Activated CD8-positive, alpha-beta T cell treated with anti-CD3 and anti-CD28 coated beads, Interleukin-2, amount 10 ng/mL, durations not matched to agents 7 days and 5 days (primary cell): Measurements from ENCODE around the gene KLHL22. TPM values are rescaled to one million over a fixed set of nuclear protein-coding genes. Genes with fewer than 3 reads are reported as not detected.
"Not testable (repeated sequence)": the region's sequence is repeated elsewhere in the genome, so short reads cannot be mapped to it uniquely, and the experiment has no call there.

Experiments
- ATAC-seq: fragments of 150-1000 bp; cut with Tn5 transposase; one replicate; pipeline ENCODE4 v1.10.0; 2021; ENCODE audit warnings: moderate library complexity
- CTCF ChIA-PET: fragments of 350-600 bp; sonication (Branson Sonifier 250); formaldehyde crosslinking; loops from one replicate; lab custom pipeline; 2021; ENCODE audit warnings: antibody characterized with exemption; lab: Charles Lee
- POLR2A ChIA-PET: fragments of 350-600 bp; sonication (Branson Sonifier 250); formaldehyde crosslinking; loops from one replicate; lab custom pipeline; 2021; ENCODE audit warnings: antibody characterized with exemption; lab: Charles Lee
- DNase-seq: peaks from one replicate; pipeline ENCODE4 v3.0.0-alpha.2; 2020
- H3K27ac Mint-ChIP-seq: one replicate; pipeline ENCODE4 v1.8.0; 2021; ENCODE audit warnings: mild to moderate bottlenecking, mixed read lengths
- H3K27me3 Mint-ChIP-seq: one replicate; pipeline ENCODE4 v1.8.0; 2021; ENCODE audit warnings: low read depth, mixed read lengths
- H3K36me3 Mint-ChIP-seq: one replicate; pipeline ENCODE4 v1.8.0; 2021; ENCODE audit warnings: low read depth, mixed read lengths
- H3K4me1 Mint-ChIP-seq: one replicate; pipeline ENCODE4 v1.8.0; 2021; ENCODE audit warnings: low read depth, mixed read lengths
- H3K4me3 Mint-ChIP-seq: one replicate; pipeline ENCODE4 v1.8.0; 2021; ENCODE audit warnings: mild to moderate bottlenecking, mixed read lengths
- H3K9me3 Mint-ChIP-seq: one replicate; pipeline ENCODE4 v1.8.0; 2022; ENCODE audit warnings: mixed read lengths; ENCODE audit not compliant: insufficient read depth
- total RNA-seq, 2 experiments: library from RNA; stranded (reverse); gene quantifications; one replicate each; pipeline ENCODE4 v1.2.3, GENCODE V29; 2021

Gene KLHL22
- total RNA-seq, 2 experiments from 2014 or later, result 29.2 to 30.1 TPM

DNA sequence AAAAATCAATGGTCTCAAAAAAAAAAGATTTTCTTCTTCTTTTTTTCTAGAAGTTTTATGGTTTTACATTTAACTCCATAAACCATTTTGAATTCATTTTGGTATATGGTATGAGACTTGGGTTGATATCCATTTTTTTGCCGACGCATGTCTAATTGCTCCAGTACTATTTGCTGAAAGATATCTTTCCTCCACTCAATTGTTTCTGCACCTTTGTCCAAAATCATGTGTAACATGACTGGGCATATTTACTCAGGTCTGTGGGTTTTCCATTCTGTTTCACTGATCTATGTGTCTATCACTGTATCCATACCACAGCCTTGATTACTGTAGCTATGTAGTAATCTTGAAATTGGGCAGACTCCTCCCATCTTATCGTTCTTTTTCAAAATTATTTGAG, 42.4 kb downstream of the KLHL22 start:
- ChIA-PET CTCF (interaction anchor here (1.1 to 4.5 kb wide), 4 partner anchors 10 to 37 kb away, joined by 3 to 65 read pairs (median 8); no protein-coding TSS in a partner anchor), POLR2A (interaction anchor here (1.5 kb wide), 1 partner anchor 10 kb away, joined by 3 read pairs; no protein-coding TSS in a partner anchor)
- DNase-seq (no peak), ATAC-seq (no peak)
- Mint-ChIP-seq H3K4me3 (no peak overlapping the region), H3K4me1 (peaks cover 14% of the 10 kb centered on the region), H3K36me3 (peaks cover 24% of the 10 kb centered on the region), H3K27me3 (no peaks in the 10 kb centered on the region), H3K27ac (no peak overlapping the region), H3K9me3 (no peaks in the 10 kb centered on the region)

DNA sequence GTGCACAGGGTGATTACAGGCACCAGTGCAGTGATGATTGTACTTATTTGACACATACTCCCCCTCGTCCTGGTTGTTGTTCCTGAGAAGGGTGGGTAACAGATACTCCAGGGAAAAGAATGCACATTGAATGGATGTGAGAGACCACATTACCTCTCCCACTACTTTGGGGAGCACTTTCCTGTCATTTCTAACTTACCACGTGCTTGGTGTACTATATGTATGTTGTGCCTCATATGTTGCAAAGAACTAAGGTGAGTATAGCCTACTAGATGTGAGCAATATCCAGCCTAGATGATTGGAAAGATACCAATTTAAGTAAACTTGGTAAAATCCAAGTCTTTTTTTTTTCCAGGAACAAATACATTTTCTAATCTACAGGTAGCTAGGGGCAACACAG, 43.7 kb downstream of the KLHL22 start:
- H3K27me3 Mint-ChIP-seq, result no peaks in the 10 kb centered on the region
- no peak for DNase-seq
- H3K9me3 Mint-ChIP-seq, result no peaks in the 10 kb centered on the region
- H3K36me3 Mint-ChIP-seq, result peaks cover 18% of the 10 kb centered on the region
- CTCF ChIA-PET, result no interaction called here
- H3K27ac Mint-ChIP-seq, result no peak overlapping the region
- peaks cover 14% of the 10 kb centered on the region for H3K4me1 Mint-ChIP-seq
- no peak overlapping the region for H3K4me3 Mint-ChIP-seq
- POLR2A ChIA-PET, result no interaction called here
- ATAC-seq, result no peak

DNA sequence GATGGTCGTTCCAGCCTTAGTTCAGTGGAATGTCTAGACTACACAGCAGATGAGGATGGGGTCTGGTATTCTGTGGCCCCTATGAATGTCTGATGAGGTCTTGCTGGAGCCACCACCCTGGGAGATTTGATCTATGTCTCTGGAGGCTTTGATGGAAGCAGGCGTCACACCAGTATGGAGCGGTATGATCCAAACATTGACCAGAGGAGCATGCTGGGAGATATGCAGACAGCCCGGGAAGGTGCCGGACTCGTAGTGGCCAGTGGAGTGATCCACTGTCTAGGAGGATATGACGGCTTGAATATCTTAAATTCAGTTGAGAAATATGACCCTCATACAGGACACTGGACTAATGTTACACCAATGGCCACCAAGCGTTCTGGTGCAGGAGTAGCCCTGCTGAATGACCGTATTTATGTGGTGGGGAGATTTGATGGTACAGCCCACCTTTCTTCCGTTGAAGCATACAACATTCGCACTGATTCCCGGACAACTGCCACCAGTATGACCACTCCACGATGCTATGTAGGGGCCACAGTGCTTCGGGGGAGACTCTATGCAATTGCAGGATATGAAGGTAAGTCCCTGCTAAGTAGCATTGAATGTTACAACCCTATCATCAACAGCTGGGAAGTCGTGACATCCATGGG, 44.3 kb downstream of the KLHL22 start:
- CTCF ChIA-PET, H3K27ac Mint-ChIP-seq, H3K27me3 Mint-ChIP-seq, H3K9me3 Mint-ChIP-seq, H3K4me3 Mint-ChIP-seq, H3K4me1 Mint-ChIP-seq, ATAC-seq, DNase-seq, POLR2A ChIA-PET: not testable (repeated sequence)
- peaks cover 22% of the 10 kb centered on the region for H3K36me3 Mint-ChIP-seq

DNA sequence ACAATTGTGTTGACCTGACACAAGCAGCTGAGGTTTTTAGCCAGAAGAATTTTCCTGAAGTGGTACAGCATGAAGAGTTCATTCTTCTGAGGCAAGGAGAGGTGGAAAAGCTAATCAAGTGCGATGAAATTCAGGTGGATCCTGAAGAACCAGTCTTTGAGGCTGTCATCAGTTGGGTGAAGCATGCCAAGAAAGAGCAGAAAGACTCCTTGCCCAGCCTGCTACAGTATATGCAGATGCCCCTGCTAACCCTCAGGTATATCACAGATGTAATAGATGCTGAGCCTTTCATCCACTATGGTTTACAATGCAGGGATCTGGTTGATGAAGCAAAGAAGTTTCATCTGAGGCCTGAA, 45.1 kb downstream of the KLHL22 start:
- Mint-ChIP-seq H3K9me3 (no peaks in the 10 kb centered on the region), H3K4me1 (peaks cover 1% of the 10 kb centered on the region), H3K27me3 (no peaks in the 10 kb centered on the region), H3K4me3 (no peak overlapping the region), H3K27ac (no peak overlapping the region), H3K36me3 (peaks cover 19% of the 10 kb centered on the region)
- POLR2A ChIA-PET, result no interaction called here
- CTCF ChIA-PET, result interaction anchor here (0.9 kb wide), 1 partner anchor 32 kb away, joined by 3 read pairs; no protein-coding TSS in a partner anchor
- DNase-seq (no peak), ATAC-seq (no peak)

DNA sequence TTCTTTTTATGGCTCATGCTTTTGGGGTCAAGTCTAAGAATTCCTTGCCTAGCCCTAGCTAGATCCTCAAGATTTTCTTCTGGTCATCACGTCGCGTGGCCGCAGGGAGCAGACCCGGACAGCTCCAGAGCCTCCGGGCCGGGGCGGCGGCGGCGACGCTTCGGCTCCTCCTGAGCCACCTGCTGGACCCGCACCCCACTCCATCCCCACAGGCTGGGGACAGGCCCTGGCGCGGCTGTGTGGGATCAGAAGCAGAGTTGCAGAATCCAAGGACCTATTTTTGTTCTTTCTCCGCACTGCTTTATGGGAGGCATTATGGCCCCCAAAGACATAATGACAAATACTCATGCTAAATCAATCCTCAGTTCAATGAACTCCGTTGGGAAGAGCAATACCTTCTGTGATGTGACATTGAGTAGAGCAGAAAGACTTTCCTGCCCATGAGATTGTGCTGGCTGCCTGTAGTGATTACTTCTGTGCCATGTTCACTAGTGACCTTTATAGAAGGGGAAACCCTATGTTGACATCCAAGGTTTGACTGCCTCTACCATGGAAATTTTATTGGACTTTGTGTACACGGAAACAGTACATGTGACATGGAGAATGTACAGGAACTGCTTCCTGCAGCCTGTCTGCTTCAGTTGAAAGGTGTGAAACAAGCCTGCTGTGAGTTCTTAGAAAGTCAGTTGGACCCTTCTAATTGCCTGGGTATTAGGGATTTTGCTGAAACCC, 45.6 kb downstream of the KLHL22 start:
- POLR2A ChIA-PET, result no interaction called here
- no peak for DNase-seq

DNA sequence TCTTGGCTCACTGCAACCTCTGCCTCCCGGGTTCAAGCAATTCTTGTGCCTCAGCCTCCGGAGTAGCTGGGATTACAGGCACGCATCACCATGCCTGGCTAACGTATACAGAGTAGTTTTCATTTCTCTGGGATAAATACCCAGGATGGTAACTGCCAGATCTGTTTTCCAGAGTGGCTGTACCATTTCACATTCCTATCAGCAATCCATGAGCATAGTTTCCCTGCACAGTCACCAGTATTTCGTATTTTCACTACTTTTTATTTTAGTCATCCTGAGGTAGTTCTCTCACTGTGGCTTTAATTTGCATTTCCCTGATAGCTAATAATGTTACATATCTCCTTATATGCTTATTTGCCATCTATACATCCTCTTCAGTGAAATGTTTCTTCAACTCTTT, 47.0 kb downstream of the KLHL22 start:
- no peak overlapping the region for H3K4me3 Mint-ChIP-seq
- no peaks in the 10 kb centered on the region for H3K4me1 Mint-ChIP-seq
- ATAC-seq, result no peak
- no peak overlapping the region for H3K27ac Mint-ChIP-seq
- POLR2A ChIA-PET, result no interaction called here
- H3K27me3 Mint-ChIP-seq, result no peaks in the 10 kb centered on the region
- no peak for DNase-seq
- peaks cover 18% of the 10 kb centered on the region for H3K36me3 Mint-ChIP-seq
- CTCF ChIA-PET, result interaction anchor here (1.7 kb wide), 1 partner anchor 15 kb away, joined by 4 read pairs; no protein-coding TSS in a partner anchor
- no peaks in the 10 kb centered on the region for H3K9me3 Mint-ChIP-seq

More for the DNA sequence above, 45.6 kb downstream of the KLHL22 start:
- Mint-ChIP-seq H3K36me3 (peaks cover 14% of the 10 kb centered on the region), H3K4me1 (no peaks in the 10 kb centered on the region), H3K9me3 (no peaks in the 10 kb centered on the region), H3K27me3 (no peaks in the 10 kb centered on the region), H3K4me3 (no peak overlapping the region), H3K27ac (no peak overlapping the region)
- ATAC-seq, result no peak
- CTCF ChIA-PET, result interaction anchor here (0.9 to 1.7 kb wide), 2 partner anchors 14 to 31 kb away, joined by 3 to 4 read pairs; no protein-coding TSS in a partner anchor

DNA sequence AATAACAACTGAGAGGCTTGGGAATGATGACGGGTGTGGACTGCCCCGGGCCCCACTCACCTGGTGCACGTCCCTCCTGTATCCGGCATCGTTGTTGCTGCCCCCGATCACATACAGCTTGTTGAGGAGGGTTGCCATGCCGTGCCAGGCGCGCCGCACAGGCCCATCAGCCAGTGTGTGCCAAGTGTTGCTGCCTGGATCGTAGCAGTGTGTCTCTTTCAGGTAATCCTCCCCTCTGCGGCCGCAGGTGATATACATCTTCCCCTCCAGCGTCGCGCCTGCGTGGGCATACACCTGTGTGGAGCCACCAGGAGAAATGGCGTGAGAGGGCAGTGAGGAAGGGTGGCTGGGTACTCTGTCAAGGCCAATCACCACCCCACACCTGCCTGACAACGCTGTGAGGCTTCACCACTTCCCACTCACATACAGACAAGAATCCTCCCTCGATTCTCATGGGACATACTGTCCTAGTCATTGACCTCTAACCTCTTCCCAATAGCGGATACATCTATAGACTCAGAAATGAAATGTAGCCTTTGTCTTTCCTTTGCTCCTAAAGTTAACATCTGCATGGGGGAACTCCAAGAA, 49.1 kb downstream of the KLHL22 start:
- H3K27ac Mint-ChIP-seq, result no peak overlapping the region
- POLR2A ChIA-PET, result no interaction called here
- peaks cover 22% of the 10 kb centered on the region for H3K36me3 Mint-ChIP-seq
- no peaks in the 10 kb centered on the region for H3K9me3 Mint-ChIP-seq
- CTCF ChIA-PET, result interaction anchor here (1.4 to 2.5 kb wide), 2 partner anchors 9 to 118 kb away, joined by 3 to 13 read pairs; no protein-coding TSS in a partner anchor
- no peak for DNase-seq
- no peaks in the 10 kb centered on the region for H3K27me3 Mint-ChIP-seq
- no peak overlapping the region for H3K4me3 Mint-ChIP-seq
- no peak for ATAC-seq
- no peaks in the 10 kb centered on the region for H3K4me1 Mint-ChIP-seq

DNA sequence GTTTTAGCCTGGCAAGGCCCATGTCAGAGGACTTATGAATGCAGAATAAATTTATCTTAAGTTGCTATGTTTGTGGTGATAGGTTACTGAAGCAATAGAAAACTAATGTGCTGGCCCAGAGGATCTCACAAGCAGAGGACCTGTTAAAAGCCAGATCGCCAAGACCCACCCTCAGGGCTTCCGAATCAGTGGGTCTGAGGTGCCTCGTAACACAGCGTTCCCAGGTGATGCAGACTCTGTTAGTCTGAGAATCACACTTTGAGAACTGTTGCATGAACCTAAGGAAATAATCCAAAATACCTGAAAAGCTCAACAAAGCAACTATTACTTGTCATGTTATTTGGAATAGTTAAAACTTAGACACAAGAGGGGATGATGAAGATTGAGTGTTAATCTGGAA, 51.3 kb downstream of the KLHL22 start:
- no peak overlapping the region for H3K4me3 Mint-ChIP-seq
- CTCF ChIA-PET, result interaction anchor here (2.5 kb wide), 1 partner anchor 11 kb away, joined by 13 read pairs; no protein-coding TSS in a partner anchor
- no peaks in the 10 kb centered on the region for H3K4me1 Mint-ChIP-seq
- H3K27me3 Mint-ChIP-seq, result peaks cover 3% of the 10 kb centered on the region
- H3K36me3 Mint-ChIP-seq, result peaks cover 22% of the 10 kb centered on the region
- ATAC-seq (no peak), DNase-seq (no peak)
- H3K27ac Mint-ChIP-seq, result no peak overlapping the region
- H3K9me3 Mint-ChIP-seq, result no peaks in the 10 kb centered on the region
- POLR2A ChIA-PET, result interaction anchor here (0.6 to 1.4 kb wide), 3 partner anchors 8 to 20 kb away, joined by 3 to 4 read pairs (median 4); no protein-coding TSS in a partner anchor

DNA sequence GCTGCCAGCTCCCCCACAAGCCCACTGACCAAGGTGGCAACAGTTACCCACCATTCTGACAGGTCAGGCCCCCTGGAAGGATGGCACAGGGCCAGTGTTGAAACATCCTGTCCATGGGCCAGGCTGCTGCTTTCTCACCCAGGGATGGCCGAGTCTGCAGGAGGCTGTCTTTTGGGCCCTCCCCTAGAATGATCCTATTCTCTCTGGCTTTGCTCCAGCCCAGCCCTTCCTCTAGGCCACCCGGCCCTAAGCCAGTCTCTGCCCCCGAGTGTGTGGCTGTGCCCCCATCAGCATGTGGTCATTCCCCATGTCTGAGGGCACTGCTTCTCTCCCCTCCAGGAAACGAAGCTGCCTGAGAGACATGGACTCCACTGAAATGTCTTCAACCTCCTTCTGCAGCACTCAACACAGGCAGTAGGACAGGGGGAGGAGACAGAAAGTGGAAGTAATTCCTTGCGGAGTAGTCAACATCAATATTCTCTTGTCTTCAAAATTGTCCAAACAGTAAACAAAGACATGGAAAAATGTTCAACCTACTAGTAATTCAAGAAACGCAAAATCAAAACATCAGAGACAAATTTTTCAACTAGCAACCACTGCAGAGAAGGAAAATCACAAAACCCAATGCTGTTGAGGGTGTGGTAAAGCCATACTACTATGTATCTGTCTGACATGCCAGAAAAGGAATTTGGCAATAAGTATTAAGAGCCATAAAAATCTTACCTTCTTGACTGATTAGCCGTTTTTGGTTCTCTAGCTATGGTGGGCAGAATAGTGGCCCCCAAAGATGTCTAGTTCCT, 52.9 kb downstream of the KLHL22 start:
- H3K36me3 Mint-ChIP-seq, result peaks cover 22% of the 10 kb centered on the region
- no peak for DNase-seq
- ChIA-PET CTCF (interaction anchor here (1.2 kb wide), 1 partner anchor 14 kb away, joined by 4 read pairs; no protein-coding TSS in a partner anchor), POLR2A (no interaction called here)
- peaks cover 12% of the 10 kb centered on the region for H3K27me3 Mint-ChIP-seq
- no peak for ATAC-seq
- peaks cover 7% of the 10 kb centered on the region for H3K4me1 Mint-ChIP-seq
- no peak overlapping the region for H3K27ac Mint-ChIP-seq
- no peak overlapping the region for H3K4me3 Mint-ChIP-seq
- H3K9me3 Mint-ChIP-seq, result no peaks in the 10 kb centered on the region

DNA sequence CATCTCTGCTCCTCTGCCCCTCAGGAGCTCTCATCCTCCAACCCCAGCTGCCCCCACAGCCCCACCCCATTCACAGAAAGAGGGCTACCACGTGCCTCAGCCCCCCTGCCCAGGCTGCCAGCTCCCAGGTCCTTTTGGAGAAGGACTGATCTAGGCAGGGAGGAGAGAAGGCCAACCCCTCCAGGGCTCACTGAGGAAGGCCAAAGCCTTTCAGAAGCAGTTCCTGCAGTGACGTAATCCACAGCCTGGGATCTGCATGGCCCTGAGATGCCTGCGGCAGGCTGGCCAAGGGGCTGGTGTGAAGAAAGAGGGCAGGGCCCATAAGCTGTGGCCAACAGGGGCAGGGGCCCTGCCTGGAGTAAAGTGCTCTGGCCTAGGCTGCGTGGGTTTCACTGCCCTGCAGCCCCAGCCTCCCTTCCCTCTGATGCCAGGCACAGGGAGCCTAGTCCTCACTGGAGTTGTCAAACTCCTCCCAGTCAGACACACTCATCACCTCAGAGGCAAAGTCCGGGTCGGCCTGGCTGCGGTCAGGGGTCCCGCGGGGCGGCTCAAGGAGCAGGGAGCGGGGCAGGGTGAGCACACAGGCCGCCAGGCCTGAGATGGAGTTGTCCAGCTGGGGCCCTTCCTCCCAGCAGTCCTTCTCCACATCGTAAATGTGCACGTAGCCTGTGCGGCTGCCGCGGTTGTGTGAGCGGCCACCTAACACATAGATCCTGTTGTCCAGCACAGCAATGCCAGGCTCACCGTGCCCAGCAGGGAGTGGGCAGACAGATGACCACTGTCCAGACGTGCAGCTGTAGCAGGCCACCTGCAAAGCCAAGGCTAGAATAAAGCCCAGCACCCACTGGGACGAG, 53.7 kb downstream of the KLHL22 start:
- no peak for ATAC-seq

More for the DNA sequence above, 53.7 kb downstream of the KLHL22 start:
- DNase-seq, result no peak
- Mint-ChIP-seq H3K36me3 (peaks cover 22% of the 10 kb centered on the region), H3K4me3 (no peak overlapping the region), H3K4me1 (peaks cover 13% of the 10 kb centered on the region), H3K27me3 (peaks cover 18% of the 10 kb centered on the region), H3K27ac (no peak overlapping the region), H3K9me3 (no peaks in the 10 kb centered on the region)
- CTCF ChIA-PET, result interaction anchor here (1.0 to 1.2 kb wide), 2 partner anchors 12 to 14 kb away, joined by 3 to 4 read pairs; no protein-coding TSS in a partner anchor
- POLR2A ChIA-PET, result no interaction called here
